ENCODE data around the gene RCAN3.

The RCAN3 gene

GRCh38 chr1:24474193-24474592 is 28.4 kb upstream of the RCAN3 start:
- no peak for DNase-seq (ENCODE audit: low read depth in 2 of 2)
- TF ChIP-seq CTCF (IDR thresholded peaks at IDR 0.05; ENCODE audit: low read depth, low read length): no peak
- H3K4me3 ChIP-seq (replicated peaks in 1 of 2; ENCODE audit: low read depth in 2 of 2, low read length in 2 of 2): no peak overlapping the region

- H3K4me3 ChIP-seq (replicated peaks in 1 of 2; ENCODE audit: low read depth in 2 of 2, low read length in 2 of 2): no peak overlapping the region
- DNase-seq (ENCODE audit: low read depth in 2 of 2): no peak
- no peak for TF ChIP-seq CTCF (IDR thresholded peaks at IDR 0.05; ENCODE audit: low read depth, low read length)
Measured at GRCh38 chr1:24475700-24476099, 26.9 kb upstream of the RCAN3 start.

GRCh38 chr1:24476571-24476970 is 26.1 kb upstream of the RCAN3 start:
- H3K4me3 ChIP-seq (replicated peaks in 1 of 2; ENCODE audit: low read depth in 2 of 2, low read length in 2 of 2): no peak overlapping the region
- TF ChIP-seq CTCF (IDR thresholded peaks at IDR 0.05; ENCODE audit: low read depth, low read length): no peak
- no peak for DNase-seq (ENCODE audit: low read depth in 2 of 2)

GRCh38 chr1:24477309-24477708 is 25.3 kb upstream of the RCAN3 start:
- H3K4me3 ChIP-seq (replicated peaks in 1 of 2; ENCODE audit: low read depth in 2 of 2, low read length in 2 of 2): no peak overlapping the region
- no peak for DNase-seq (ENCODE audit: low read depth in 2 of 2)
- no peak for TF ChIP-seq CTCF (IDR thresholded peaks at IDR 0.05; ENCODE audit: low read depth, low read length)

GRCh38 chr1:24481101-24481500 is 21.5 kb upstream of the RCAN3 start:
- H3K4me3 ChIP-seq (replicated peaks in 1 of 2; ENCODE audit: low read depth in 2 of 2, low read length in 2 of 2): no peak overlapping the region
- TF ChIP-seq CTCF (IDR thresholded peaks at IDR 0.05; ENCODE audit: low read depth, low read length): no peak
- DNase-seq (ENCODE audit: low read depth in 2 of 2): no peak

- no peak overlapping the region for H3K4me3 ChIP-seq (replicated peaks in 1 of 2; ENCODE audit: low read depth in 2 of 2, low read length in 2 of 2)
- no peak for DNase-seq (ENCODE audit: low read depth in 2 of 2)
Measured at GRCh38 chr1:24481843-24482610, 20.6 kb upstream of the RCAN3 start.

More at GRCh38 chr1:24481843-24482610, 20.6 kb upstream of the RCAN3 start:
- TF ChIP-seq CTCF (IDR thresholded peaks at IDR 0.05; ENCODE audit: low read depth, low read length): no peak

All from cardiac fibroblast (primary cell).